GM23338 (cell line): Measurements from ENCODE around the gene TRIM15.

Source experiments
- CREB1 ChIP-seq: fragments of 250-450 bp; sonication (Bioruptor Pico); IDR thresholded peaks from 2 replicates; pipeline ENCODE4 v1.5.0; 2020; ENCODE audit warnings: low read depth, mild to moderate bottlenecking, moderate library complexity
- CTCF ChIP-seq, 2 experiments: fragments of 200-600 bp in 1 of 2; sonication (generic) in 1 of 2; conservative IDR thresholded peaks; 2 replicates each; pipeline versions ENCODE4 v1.5.1 to v1.6.1; 2016 to 2017; ENCODE audit warnings: antibody characterized with exemption in 2 of 2, low read depth in 2 of 2, mild to moderate bottlenecking in 2 of 2, moderate library complexity in 1 of 2
- EZH2 ChIP-seq: fragments of 200-600 bp; sonication (generic); IDR thresholded peaks from one replicate; pipeline ENCODE4 v1.8.0; 2017; ENCODE audit warnings: antibody characterized with exemption, mild to moderate bottlenecking, low read depth; ENCODE audit not compliant: unreplicated experiment

GRCh38 chr6:30212865-30213666 is 49.7 kb downstream of the TRIM15 start, which contains the start of gene TRIM26:
- no peak for TF ChIP-seq CTCF (conservative IDR thresholded peaks at IDR 0.05; ENCODE audit: low read depth in 2 of 2)
- TF ChIP-seq EZH2 = no peak
- peak; percentile 88 for TF ChIP-seq CREB1 (CRISPR knock-in tag)
